ENCODE data around the gene CNST. TPM values are rescaled to one million over a fixed set of nuclear protein-coding genes. Genes with fewer than 3 reads are reported as not detected.
A peak's percentile ranks its signal among the peaks of the same experiment; 100 is the strongest.

CNST gene
- total RNA-seq, 1 experiment from 2014 or later: 19.8 TPM

GRCh38 chr1:246565751-246566127 lies 517 bp upstream of the CNST start:
- no peak for TF ChIP-seq CTCF (conservative IDR thresholded peaks at IDR 0.05)
- H3K27me3 ChIP-seq (ENCODE audit: insufficient read depth, low read length): no peaks in the 10 kb centered on the region
- H2BK12ac ChIP-seq (ENCODE audit: insufficient read length, low read depth, low read length): no peak overlapping the region
- H3K9ac ChIP-seq (ENCODE audit: extremely low read depth, insufficient read length, low read length): peak overlapping the region; percentile 94
- H3T11ph ChIP-seq (ENCODE audit: low read length): no peak overlapping the region
- no peak overlapping the region for H2BK120ac ChIP-seq (ENCODE audit: low read depth, low read length, poor library complexity, severe bottlenecking)
- H3K79me1 ChIP-seq (ENCODE audit: insufficient read depth, low read depth, low read length, poor library complexity, severe bottlenecking): peaks cover 4% of the 10 kb centered on the region
- H4K20me1 ChIP-seq (ENCODE audit: control insufficient read depth, insufficient read depth, insufficient read length): no peaks in the 10 kb centered on the region
- peak overlapping the region; percentile 4 for H3K18ac ChIP-seq (ENCODE audit: insufficient read length, low read depth, low read length)
- no peaks in the 10 kb centered on the region for H3K9me3 ChIP-seq (ENCODE audit: control insufficient read depth, low read depth, low read length)
- peaks cover 14% of the 10 kb centered on the region; the same call in 1 of the 2 replicates for H3K79me2 ChIP-seq (ENCODE audit: insufficient read depth, low read length)
- no CpG with 5 or more reads among the region's 25 CpGs for WGBS (ENCODE audit: extremely low coverage, insufficient read length, low lambda C conversion rate)
- no peaks in the 10 kb centered on the region; the same call in 1 of the 2 replicates for H3K4me1 ChIP-seq (ENCODE audit: insufficient read depth, low read length)
- H2BK15ac ChIP-seq (ENCODE audit: low read depth, low read length): no peak overlapping the region
- peak overlapping the region; percentile 94 for H3K4me2 ChIP-seq (ENCODE audit: insufficient read depth, insufficient read length, low read length)
- H2AK5ac ChIP-seq (ENCODE audit: insufficient read length, low read length): no peak overlapping the region
- H3K27ac ChIP-seq (ENCODE audit: insufficient read length, low read depth, low read length): peak overlapping the region; percentile 47
- peak overlapping the region; percentile 97 to 98 for H3K4me3 Mint-ChIP-seq
- H3K36me3 Mint-ChIP-seq (ENCODE audit: insufficient read depth in 1 of 3, low read depth in 3 of 3): peaks cover 2 to 25% (median 12%) of the 10 kb centered on the region in 3 experiments
- no peak overlapping the region for H4K8ac ChIP-seq (replicated peaks; ENCODE audit: insufficient read length, low read depth, low read length)
- H3K14ac ChIP-seq (ENCODE audit: insufficient read depth, low read length): peak overlapping the region; percentile 91
- no peak overlapping the region for H2BK20ac ChIP-seq (ENCODE audit: low read depth, low read length, poor library complexity, severe bottlenecking)
- 0 out of 5 replicates have a peak, but pooled peaks cover 0 to 2% of the 10 kb centered on the region in 2 experiments for H3K9me3 Mint-ChIP-seq
- no peaks in the 10 kb centered on the region for H3K27me3 Mint-ChIP-seq (ENCODE audit: low read depth)
- no peak overlapping the region for H3K56ac ChIP-seq (ENCODE audit: insufficient read length, low read depth, low read length)
- H2BK5ac ChIP-seq (ENCODE audit: insufficient read length, low read length): peak overlapping the region; percentile 22
- H3K27ac Mint-ChIP-seq: peak overlapping the region; percentile 93 to 95 (median 94); a peak in 6 of 7 replicates
- H3K4me1 Mint-ChIP-seq: peaks cover 13 to 14% of the 10 kb centered on the region in 2 experiments
- H4K91ac ChIP-seq (ENCODE audit: insufficient read length, low read depth, low read length): no peak overlapping the region
- H4K5ac ChIP-seq (ENCODE audit: insufficient read length, low read depth, low read length): peak overlapping the region; percentile 83
- H3K23ac ChIP-seq (ENCODE audit: insufficient read length, low read depth, low read length): peak overlapping the region; percentile 52
- no peak overlapping the region for H2AFZ ChIP-seq (ENCODE audit: low read length)
- H3K4ac ChIP-seq (ENCODE audit: low read depth, low read length): no peak overlapping the region
- DNase-seq: no peak
- peaks cover 7% of the 10 kb centered on the region for H3K23me2 ChIP-seq (ENCODE audit: insufficient read length, low read depth, low read length, poor library complexity, severe bottlenecking)
